Bronchial epithelial cell (primary cell): ENCODE data around the gene ABLIM2. TPM values are rescaled to one million over a fixed set of nuclear protein-coding genes. Genes with fewer than 3 reads are reported as not detected.

ENCODE experiments used
- DNase-seq: peaks from one replicate; pipeline ENCODE4 v3.0.0-alpha.2; 2010; ENCODE audit warnings: low read depth
- FAIRE-seq: peaks from 2 replicates; lab custom pipeline; 2011; peaks lifted over from hg19 to GRCh38; lab: Jason Lieb, UNC
- H3K27me3 ChIP-seq: 2 replicates; pipeline ENCODE4 v1.5.1; 2011; ENCODE audit warnings: low read length; ENCODE audit not compliant: control insufficient read depth, insufficient read depth
- H3K36me3 ChIP-seq: 2 replicates; pipeline ENCODE4 v1.5.1; 2011; ENCODE audit warnings: low read length; ENCODE audit not compliant: control insufficient read depth, insufficient read depth
- H3K4me3 ChIP-seq: 2 replicates; pipeline ENCODE4 v1.5.1; 2011; ENCODE audit warnings: mild to moderate bottlenecking, low read depth, low read length, control low read depth
- CTCF ChIP-seq: IDR thresholded peaks from 2 replicates; pipeline ENCODE4 v1.5.1; 2011; ENCODE audit warnings: mild to moderate bottlenecking, moderate library complexity, low read length, control low read depth, inconsistent platforms; ENCODE audit not compliant: insufficient read depth, severe bottlenecking
- total RNA-seq: library from RNA; depleted of rRNA; stranded (reverse); fragments of >200 nt; gene quantifications from 2 replicates; pipeline ENCODE4 v1.2.1, GENCODE V29; 2014

Gene ABLIM2
- total RNA-seq, 1 donor from 2014 or later = 1.1 TPM

- FAIRE-seq (no peak), DNase-seq (peak; percentile 96)
- Histone ChIP-seq H3K36me3 (no peaks in the 10 kb centered on the region), H3K27me3 (no peaks in the 10 kb centered on the region), H3K4me3 (no peak overlapping the region)
- no peak for TF ChIP-seq CTCF
Measured at GRCh38 chr4:8182858-8183725, 24.5 kb upstream of the ABLIM2 start.

- DNase-seq (no peak), FAIRE-seq (no peak)
- Histone ChIP-seq H3K36me3 (no peaks in the 10 kb centered on the region), H3K4me3 (no peak overlapping the region), H3K27me3 (no peaks in the 10 kb centered on the region)
- TF ChIP-seq CTCF = no peak
Measured at GRCh38 chr4:8182294-8182693, 23.7 kb upstream of the ABLIM2 start.

- FAIRE-seq (no peak), DNase-seq (no peak)
- no peak for TF ChIP-seq CTCF
- Histone ChIP-seq H3K36me3 (no peaks in the 10 kb centered on the region), H3K4me3 (no peak overlapping the region), H3K27me3 (no peaks in the 10 kb centered on the region)
Measured at GRCh38 chr4:8181844-8182243, 23.2 kb upstream of the ABLIM2 start.

- Histone ChIP-seq H3K36me3 (no peaks in the 10 kb centered on the region), H3K4me3 (no peak overlapping the region), H3K27me3 (no peaks in the 10 kb centered on the region)
- DNase-seq (no peak), FAIRE-seq (no peak)
- no peak for TF ChIP-seq CTCF
Measured at GRCh38 chr4:8181119-8181518, 22.5 kb upstream of the ABLIM2 start.

- H3K4me3 ChIP-seq = no peak overlapping the region
- DNase-seq (no peak), FAIRE-seq (peak; percentile 75)
- no peaks in the 10 kb centered on the region for H3K36me3 ChIP-seq
- no peak for TF ChIP-seq CTCF
- H3K27me3 ChIP-seq = no peaks in the 10 kb centered on the region
Measured at GRCh38 chr4:8180310-8181093, 21.9 kb upstream of the ABLIM2 start.
